ENCODE measurements around the gene DMRTC1. TPM values are rescaled to one million over a fixed set of nuclear protein-coding genes. Genes with fewer than 3 reads are reported as not detected.
"Not testable (repeated sequence)": the region's sequence is repeated elsewhere in the genome, so short reads cannot be mapped to it uniquely, and the experiment has no call there.

The DMRTC1 gene
- total and polyA plus RNA-seq, 9 donors, result 0.10 to 0.23 (median 0.16) TPM; not detected in 5

DNA sequence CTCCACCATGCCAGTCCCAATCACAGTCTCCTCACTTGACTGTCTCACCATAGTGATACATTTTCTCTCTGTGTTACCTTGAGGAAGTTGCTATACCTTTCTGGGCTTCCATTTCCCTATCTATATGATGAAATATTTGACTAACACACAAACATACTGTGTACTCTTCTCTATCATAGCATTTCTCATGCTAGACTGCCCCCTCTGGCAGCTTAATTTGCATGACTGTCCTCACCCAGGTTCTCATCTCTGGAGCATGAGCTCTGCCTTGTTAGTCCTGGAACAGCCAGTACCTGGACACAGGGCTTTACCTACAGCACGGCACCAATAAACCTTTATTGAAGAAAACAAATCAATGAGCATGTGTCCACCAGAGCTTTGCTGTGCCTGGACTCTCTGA, 11.4 kb downstream of the DMRTC1 start:
- not testable (repeated sequence) for H3K27me3 ChIP-seq (ENCODE audit: control insufficient read depth, insufficient read depth, low read length); DNase-seq; H3K36me3 ChIP-seq (ENCODE audit: control insufficient read depth, insufficient read depth, low read length); H3K4me1 ChIP-seq (ENCODE audit: control insufficient read depth, insufficient read depth, low read length); H3K27ac ChIP-seq (ENCODE audit: low read length); H3K4me3 ChIP-seq (ENCODE audit: low read length); H3K9me3 ChIP-seq (replicated peaks; ENCODE audit: control insufficient read depth, low read depth, low read length)
- WGBS (ENCODE audit: insufficient coverage), result no CpG with 5 or more reads among the region's 1 CpG

DNA sequence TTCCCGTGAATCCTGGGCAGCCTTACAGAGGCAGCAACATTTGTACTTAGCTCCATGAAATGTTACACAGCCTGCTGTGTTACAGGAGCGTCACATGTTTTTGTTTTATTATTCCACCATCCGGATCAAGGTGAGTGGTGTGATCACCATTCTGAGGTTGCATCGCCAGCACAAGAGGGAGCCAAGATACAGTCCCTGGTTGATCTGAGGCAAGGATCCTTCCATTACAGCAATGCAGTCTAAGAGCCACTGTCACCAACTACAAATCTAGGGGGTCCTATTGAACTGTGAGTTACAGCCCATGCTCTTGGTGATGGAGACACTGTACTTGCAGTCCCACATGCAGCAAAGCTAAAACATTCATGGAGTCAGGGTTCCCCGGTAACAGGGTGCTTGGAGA, 27.5 kb downstream of the DMRTC1 start:
- no CpG with 5 or more reads among the region's 5 CpGs for WGBS (ENCODE audit: insufficient coverage)
- H3K4me1 ChIP-seq (ENCODE audit: control insufficient read depth, insufficient read depth, low read length); DNase-seq: not testable (repeated sequence)

DNA sequence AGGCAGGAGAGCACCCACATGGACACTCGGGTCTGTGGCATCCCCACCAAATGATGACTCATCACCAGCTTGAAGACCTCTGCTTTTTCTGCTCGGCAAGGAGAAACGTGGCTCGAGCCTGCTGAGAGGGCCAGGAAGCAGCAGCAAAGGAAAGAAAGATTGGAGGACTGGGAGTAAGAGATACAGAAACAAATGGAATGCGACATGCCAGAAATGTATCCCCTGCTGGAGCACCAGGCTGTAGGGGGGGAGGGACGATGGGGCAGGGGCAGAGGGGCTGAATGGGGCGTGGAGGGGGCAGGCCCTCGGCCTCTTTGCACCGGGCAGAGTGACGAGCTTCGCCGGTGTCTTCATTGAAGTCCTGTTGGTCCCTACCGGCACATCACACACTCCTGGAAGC, 31.3 kb downstream of the DMRTC1 start, which contains the start of gene FAM236C:
TSS of gene FAM236C (plus strand) at position 301 of the 400 bp plus-strand sequence. CDS start 100 bp downstream, outside the sequence.
- H3K36me3 ChIP-seq (ENCODE audit: control insufficient read depth, insufficient read depth, low read length); H3K4me1 ChIP-seq (ENCODE audit: control insufficient read depth, insufficient read depth, low read length); H3K27me3 ChIP-seq (ENCODE audit: control insufficient read depth, insufficient read depth, low read length); H3K9me3 ChIP-seq (replicated peaks; ENCODE audit: control insufficient read depth, low read depth, low read length); H3K4me3 ChIP-seq (ENCODE audit: low read length); DNase-seq; H3K27ac ChIP-seq (ENCODE audit: low read length): not testable (repeated sequence)
- WGBS (ENCODE audit: insufficient coverage), result no CpG with 5 or more reads among the region's 13 CpGs

More for the DNA sequence above, 27.5 kb downstream of the DMRTC1 start:
- H3K27ac ChIP-seq (ENCODE audit: low read length); H3K4me3 ChIP-seq (ENCODE audit: low read length); H3K36me3 ChIP-seq (ENCODE audit: control insufficient read depth, insufficient read depth, low read length); H3K27me3 ChIP-seq (ENCODE audit: control insufficient read depth, insufficient read depth, low read length); H3K9me3 ChIP-seq (replicated peaks; ENCODE audit: control insufficient read depth, low read depth, low read length): not testable (repeated sequence)

DNA sequence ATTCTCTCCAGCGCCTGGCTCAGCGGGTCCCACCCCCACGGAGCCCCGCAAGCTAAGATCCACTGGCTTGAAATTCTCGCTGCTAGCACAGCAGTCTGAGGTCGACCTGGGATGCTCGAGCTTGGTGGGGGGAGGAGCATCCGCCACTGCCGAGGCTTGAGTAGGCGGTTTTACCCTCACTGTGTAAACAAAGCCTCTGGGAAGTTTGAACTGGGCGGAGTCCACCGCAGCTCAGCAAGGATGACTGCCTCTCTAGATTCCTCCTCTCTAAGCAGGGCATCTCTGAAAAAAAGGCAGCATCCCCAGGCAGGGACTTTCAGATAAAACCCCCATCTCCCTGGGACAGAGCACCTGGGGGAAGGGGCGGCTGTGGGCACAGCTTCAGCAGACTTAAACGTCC, 53.9 kb downstream of the DMRTC1 start:
- H3K4me1 ChIP-seq (ENCODE audit: control insufficient read depth, insufficient read depth, low read length); H3K27me3 ChIP-seq (ENCODE audit: control insufficient read depth, insufficient read depth, low read length); H3K9me3 ChIP-seq (replicated peaks; ENCODE audit: control insufficient read depth, low read depth, low read length); H3K36me3 ChIP-seq (ENCODE audit: control insufficient read depth, insufficient read depth, low read length); H3K27ac ChIP-seq (ENCODE audit: low read length); H3K4me3 ChIP-seq (ENCODE audit: low read length); DNase-seq: not testable (repeated sequence)
- WGBS (ENCODE audit: insufficient coverage), result no CpG with 5 or more reads among the region's 14 CpGs

DNA sequence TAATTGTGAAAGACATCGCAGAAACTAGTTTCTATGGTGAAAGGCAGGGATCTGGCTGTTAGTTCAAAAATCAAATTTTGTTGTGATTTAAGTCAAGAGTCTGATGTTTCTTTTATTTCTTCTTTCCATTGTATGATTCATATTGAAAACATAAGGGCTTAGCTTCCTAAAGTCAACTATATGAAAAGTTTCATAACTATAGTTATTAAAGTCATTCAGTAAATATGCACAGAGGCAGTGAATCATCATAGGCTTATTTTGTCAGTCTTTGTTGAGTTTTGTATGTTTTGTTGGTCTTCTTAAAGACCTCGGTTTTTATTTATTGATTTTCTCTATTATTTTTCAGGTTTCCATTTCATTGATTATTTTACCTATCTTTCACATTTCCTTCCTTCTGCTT, 60.7 kb downstream of the DMRTC1 start:
- not testable (repeated sequence) for H3K4me3 ChIP-seq (ENCODE audit: low read length); H3K36me3 ChIP-seq (ENCODE audit: control insufficient read depth, insufficient read depth, low read length); H3K27me3 ChIP-seq (ENCODE audit: control insufficient read depth, insufficient read depth, low read length); H3K27ac ChIP-seq (ENCODE audit: low read length); H3K9me3 ChIP-seq (replicated peaks; ENCODE audit: control insufficient read depth, low read depth, low read length); H3K4me1 ChIP-seq (ENCODE audit: control insufficient read depth, insufficient read depth, low read length); DNase-seq
- no CpG with 5 or more reads among the region's 2 CpGs for WGBS (ENCODE audit: insufficient coverage)

DNA sequence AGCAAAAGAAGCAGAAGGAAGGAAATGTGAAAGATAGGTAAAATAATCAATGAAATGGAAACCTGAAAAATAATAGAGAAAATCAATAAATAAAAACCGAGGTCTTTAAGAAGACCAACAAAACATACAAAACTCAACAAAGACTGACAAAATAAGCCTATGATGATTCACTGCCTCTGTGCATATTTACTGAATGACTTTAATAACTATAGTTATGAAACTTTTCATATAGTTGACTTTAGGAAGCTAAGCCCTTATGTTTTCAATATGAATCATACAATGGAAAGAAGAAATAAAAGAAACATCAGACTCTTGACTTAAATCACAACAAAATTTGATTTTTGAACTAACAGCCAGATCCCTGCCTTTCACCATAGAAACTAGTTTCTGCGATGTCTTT, 106.1 kb downstream of the DMRTC1 start:
- H3K27ac ChIP-seq (ENCODE audit: low read length); H3K36me3 ChIP-seq (ENCODE audit: control insufficient read depth, insufficient read depth, low read length); H3K4me1 ChIP-seq (ENCODE audit: control insufficient read depth, insufficient read depth, low read length); DNase-seq; H3K9me3 ChIP-seq (replicated peaks; ENCODE audit: control insufficient read depth, low read depth, low read length); H3K4me3 ChIP-seq (ENCODE audit: low read length); H3K27me3 ChIP-seq (ENCODE audit: control insufficient read depth, insufficient read depth, low read length): not testable (repeated sequence)
- no CpG with 5 or more reads among the region's 2 CpGs for WGBS (ENCODE audit: insufficient coverage)

DNA sequence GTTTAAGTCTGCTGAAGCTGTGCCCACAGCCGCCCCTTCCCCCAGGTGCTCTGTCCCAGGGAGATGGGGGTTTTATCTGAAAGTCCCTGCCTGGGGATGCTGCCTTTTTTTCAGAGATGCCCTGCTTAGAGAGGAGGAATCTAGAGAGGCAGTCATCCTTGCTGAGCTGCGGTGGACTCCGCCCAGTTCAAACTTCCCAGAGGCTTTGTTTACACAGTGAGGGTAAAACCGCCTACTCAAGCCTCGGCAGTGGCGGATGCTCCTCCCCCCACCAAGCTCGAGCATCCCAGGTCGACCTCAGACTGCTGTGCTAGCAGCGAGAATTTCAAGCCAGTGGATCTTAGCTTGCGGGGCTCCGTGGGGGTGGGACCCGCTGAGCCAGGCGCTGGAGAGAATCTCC, 112.9 kb downstream of the DMRTC1 start:
- no CpG with 5 or more reads among the region's 13 CpGs for WGBS (ENCODE audit: insufficient coverage)
- not testable (repeated sequence) for H3K27ac ChIP-seq (ENCODE audit: low read length); H3K27me3 ChIP-seq (ENCODE audit: control insufficient read depth, insufficient read depth, low read length)

More for the DNA sequence above, 112.9 kb downstream of the DMRTC1 start:
- H3K9me3 ChIP-seq (replicated peaks; ENCODE audit: control insufficient read depth, low read depth, low read length); DNase-seq; H3K36me3 ChIP-seq (ENCODE audit: control insufficient read depth, insufficient read depth, low read length); H3K4me1 ChIP-seq (ENCODE audit: control insufficient read depth, insufficient read depth, low read length); H3K4me3 ChIP-seq (ENCODE audit: low read length): not testable (repeated sequence)

Other genes starting within 250 kb of the DMRTC1 start
- 2.7 TPM for gene PHKA1, start 229.5 kb downstream of the DMRTC1 start, total RNA-seq
- 1 to 10 TPM; 2.0 to 3.8 (median 3.1) TPM for gene PHKA1, start 229.5 kb downstream of the DMRTC1 start, polyA plus RNA-seq (ENCODE audit: insufficient read depth in 1 of 8, insufficient read length in 8 of 8, low replicate concordance in 1 of 8)
- 0.22 TPM for gene DMRTC1B, start 166.9 kb downstream of the DMRTC1 start, total RNA-seq
- 1 to 10 TPM in 2 of 8 donors, under 1 TPM in 6; 0.43 to 1.0 (median 0.80) TPM for gene DMRTC1B, start 166.9 kb downstream of the DMRTC1 start, polyA plus RNA-seq (ENCODE audit: insufficient read depth in 1 of 8, insufficient read length in 8 of 8, low replicate concordance in 1 of 8)
- gene FAM236B, start 161.2 kb downstream of the DMRTC1 start, total RNA-seq, result not detected
- gene FAM236B, start 161.2 kb downstream of the DMRTC1 start, polyA plus RNA-seq (ENCODE audit: insufficient read depth in 1 of 8, insufficient read length in 8 of 8, low replicate concordance in 1 of 8), result not detected
- not detected for gene FAM236D, start 135.6 kb downstream of the DMRTC1 start, total RNA-seq
- not detected for gene FAM236D, start 135.6 kb downstream of the DMRTC1 start, polyA plus RNA-seq (ENCODE audit: insufficient read depth in 1 of 8, insufficient read length in 8 of 8, low replicate concordance in 1 of 8)
- not detected for gene FAM236C, start 31.2 kb downstream of the DMRTC1 start, total RNA-seq
- not detected for gene FAM236C, start 31.2 kb downstream of the DMRTC1 start, polyA plus RNA-seq (ENCODE audit: insufficient read depth in 1 of 8, insufficient read length in 8 of 8, low replicate concordance in 1 of 8)
- gene FAM236A, start 5.6 kb downstream of the DMRTC1 start, total RNA-seq, result not detected
- gene FAM236A, start 5.6 kb downstream of the DMRTC1 start, polyA plus RNA-seq (ENCODE audit: insufficient read depth in 1 of 8, insufficient read length in 8 of 8, low replicate concordance in 1 of 8), result under 1 TPM in 1 of 8 donors, not detected in 7; 0.45 TPM
- gene PABPC1L2B, start 59.1 kb upstream of the DMRTC1 start, total RNA-seq, result 0.04 TPM
- gene PABPC1L2B, start 59.1 kb upstream of the DMRTC1 start, polyA plus RNA-seq (ENCODE audit: insufficient read depth in 1 of 8, insufficient read length in 8 of 8, low replicate concordance in 1 of 8), result not detected
- not detected for gene PABPC1L2A, start 135.7 kb upstream of the DMRTC1 start, total RNA-seq
- under 1 TPM in 1 of 8 donors, not detected in 7; 0.08 TPM for gene PABPC1L2A, start 135.7 kb upstream of the DMRTC1 start, polyA plus RNA-seq (ENCODE audit: insufficient read depth in 1 of 8, insufficient read length in 8 of 8, low replicate concordance in 1 of 8)

Data from muscle of leg (tissue), 11 donors.